ENCODE measurements around the gene SCN9A. TPM values are rescaled to one million over a fixed set of nuclear protein-coding genes. Genes with fewer than 3 reads are reported as not detected.

Gene SCN9A
- total and polyA plus RNA-seq, 2 of the 8 experiments (the other 6 are each of a cell fraction or from before 2014, with no cell fraction given), result 1.6 to 6.2 TPM

DNA sequence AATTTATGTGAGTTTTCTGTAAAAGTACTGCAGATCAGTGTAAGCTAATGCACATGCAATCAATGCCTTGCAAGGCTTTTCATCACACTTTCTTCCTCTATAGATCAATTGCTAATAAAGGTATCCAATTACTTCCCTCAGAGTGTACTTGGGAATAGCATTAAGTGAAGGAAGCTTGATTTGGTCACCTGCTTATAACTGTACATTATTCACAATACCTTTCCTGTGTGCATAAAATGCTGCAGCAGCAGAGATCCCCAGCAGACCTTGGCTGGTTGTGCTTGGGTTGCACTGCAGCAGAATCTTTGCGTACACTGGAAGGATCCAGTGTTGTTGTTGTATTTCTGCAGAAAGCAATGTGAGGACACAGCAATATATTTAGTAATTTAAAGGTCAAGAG lies 18.5 kb upstream of the SCN9A start (continued):
- TF ChIP-seq, protein P1, sequence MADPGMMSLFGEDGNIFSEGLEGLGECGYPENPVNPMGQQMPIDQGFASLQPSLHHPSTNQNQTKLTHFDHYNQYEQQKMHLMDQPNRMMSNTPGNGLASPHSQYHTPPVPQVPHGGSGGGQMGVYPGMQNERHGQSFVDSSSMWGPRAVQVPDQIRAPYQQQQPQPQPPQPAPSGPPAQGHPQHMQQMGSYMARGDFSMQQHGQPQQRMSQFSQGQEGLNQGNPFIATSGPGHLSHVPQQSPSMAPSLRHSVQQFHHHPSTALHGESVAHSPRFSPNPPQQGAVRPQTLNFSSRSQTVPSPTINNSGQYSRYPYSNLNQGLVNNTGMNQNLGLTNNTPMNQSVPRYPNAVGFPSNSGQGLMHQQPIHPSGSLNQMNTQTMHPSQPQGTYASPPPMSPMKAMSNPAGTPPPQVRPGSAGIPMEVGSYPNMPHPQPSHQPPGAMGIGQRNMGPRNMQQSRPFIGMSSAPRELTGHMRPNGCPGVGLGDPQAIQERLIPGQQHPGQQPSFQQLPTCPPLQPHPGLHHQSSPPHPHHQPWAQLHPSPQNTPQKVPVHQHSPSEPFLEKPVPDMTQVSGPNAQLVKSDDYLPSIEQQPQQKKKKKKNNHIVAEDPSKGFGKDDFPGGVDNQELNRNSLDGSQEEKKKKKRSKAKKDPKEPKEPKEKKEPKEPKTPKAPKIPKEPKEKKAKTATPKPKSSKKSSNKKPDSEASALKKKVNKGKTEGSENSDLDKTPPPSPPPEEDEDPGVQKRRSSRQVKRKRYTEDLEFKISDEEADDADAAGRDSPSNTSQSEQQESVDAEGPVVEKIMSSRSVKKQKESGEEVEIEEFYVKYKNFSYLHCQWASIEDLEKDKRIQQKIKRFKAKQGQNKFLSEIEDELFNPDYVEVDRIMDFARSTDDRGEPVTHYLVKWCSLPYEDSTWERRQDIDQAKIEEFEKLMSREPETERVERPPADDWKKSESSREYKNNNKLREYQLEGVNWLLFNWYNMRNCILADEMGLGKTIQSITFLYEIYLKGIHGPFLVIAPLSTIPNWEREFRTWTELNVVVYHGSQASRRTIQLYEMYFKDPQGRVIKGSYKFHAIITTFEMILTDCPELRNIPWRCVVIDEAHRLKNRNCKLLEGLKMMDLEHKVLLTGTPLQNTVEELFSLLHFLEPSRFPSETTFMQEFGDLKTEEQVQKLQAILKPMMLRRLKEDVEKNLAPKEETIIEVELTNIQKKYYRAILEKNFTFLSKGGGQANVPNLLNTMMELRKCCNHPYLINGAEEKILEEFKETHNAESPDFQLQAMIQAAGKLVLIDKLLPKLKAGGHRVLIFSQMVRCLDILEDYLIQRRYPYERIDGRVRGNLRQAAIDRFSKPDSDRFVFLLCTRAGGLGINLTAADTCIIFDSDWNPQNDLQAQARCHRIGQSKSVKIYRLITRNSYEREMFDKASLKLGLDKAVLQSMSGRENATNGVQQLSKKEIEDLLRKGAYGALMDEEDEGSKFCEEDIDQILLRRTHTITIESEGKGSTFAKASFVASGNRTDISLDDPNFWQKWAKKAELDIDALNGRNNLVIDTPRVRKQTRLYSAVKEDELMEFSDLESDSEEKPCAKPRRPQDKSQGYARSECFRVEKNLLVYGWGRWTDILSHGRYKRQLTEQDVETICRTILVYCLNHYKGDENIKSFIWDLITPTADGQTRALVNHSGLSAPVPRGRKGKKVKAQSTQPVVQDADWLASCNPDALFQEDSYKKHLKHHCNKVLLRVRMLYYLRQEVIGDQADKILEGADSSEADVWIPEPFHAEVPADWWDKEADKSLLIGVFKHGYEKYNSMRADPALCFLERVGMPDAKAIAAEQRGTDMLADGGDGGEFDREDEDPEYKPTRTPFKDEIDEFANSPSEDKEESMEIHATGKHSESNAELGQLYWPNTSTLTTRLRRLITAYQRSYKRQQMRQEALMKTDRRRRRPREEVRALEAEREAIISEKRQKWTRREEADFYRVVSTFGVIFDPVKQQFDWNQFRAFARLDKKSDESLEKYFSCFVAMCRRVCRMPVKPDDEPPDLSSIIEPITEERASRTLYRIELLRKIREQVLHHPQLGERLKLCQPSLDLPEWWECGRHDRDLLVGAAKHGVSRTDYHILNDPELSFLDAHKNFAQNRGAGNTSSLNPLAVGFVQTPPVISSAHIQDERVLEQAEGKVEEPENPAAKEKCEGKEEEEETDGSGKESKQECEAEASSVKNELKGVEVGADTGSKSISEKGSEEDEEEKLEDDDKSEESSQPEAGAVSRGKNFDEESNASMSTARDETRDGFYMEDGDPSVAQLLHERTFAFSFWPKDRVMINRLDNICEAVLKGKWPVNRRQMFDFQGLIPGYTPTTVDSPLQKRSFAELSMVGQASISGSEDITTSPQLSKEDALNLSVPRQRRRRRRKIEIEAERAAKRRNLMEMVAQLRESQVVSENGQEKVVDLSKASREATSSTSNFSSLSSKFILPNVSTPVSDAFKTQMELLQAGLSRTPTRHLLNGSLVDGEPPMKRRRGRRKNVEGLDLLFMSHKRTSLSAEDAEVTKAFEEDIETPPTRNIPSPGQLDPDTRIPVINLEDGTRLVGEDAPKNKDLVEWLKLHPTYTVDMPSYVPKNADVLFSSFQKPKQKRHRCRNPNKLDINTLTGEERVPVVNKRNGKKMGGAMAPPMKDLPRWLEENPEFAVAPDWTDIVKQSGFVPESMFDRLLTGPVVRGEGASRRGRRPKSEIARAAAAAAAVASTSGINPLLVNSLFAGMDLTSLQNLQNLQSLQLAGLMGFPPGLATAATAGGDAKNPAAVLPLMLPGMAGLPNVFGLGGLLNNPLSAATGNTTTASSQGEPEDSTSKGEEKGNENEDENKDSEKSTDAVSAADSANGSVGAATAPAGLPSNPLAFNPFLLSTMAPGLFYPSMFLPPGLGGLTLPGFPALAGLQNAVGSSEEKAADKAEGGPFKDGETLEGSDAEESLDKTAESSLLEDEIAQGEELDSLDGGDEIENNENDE (IDR thresholded peaks at IDR 0.05; ENCODE audit: insufficient replicate concordance, low read length), result no peak
- TF ChIP-seq JUN (IDR thresholded peaks at IDR 0.05; ENCODE audit: low read depth, low read length) (no peak), SP1 (IDR thresholded peaks at IDR 0.05; ENCODE audit: low read depth, low read length) (no peak), CHD2 (IDR thresholded peaks at IDR 0.05; ENCODE audit: low read length) (no peak), MAFK (IDR thresholded peaks at IDR 0.05; ENCODE audit: low read depth, low read length) (no peak), TBP (IDR thresholded peaks at IDR 0.05; ENCODE audit: low read depth, low read length) (no peak), TEAD4 (IDR thresholded peaks at IDR 0.05; ENCODE audit: low read depth, low read length) (no peak), SIN3A (conservative IDR thresholded peaks at IDR 0.05 in 1 of 2, IDR thresholded peaks at IDR 0.05 in 1 of 2; ENCODE audit: low read depth in 1 of 2, low read length in 2 of 2) (no peak), POLR2AphosphoS5 (IDR thresholded peaks at IDR 0.05; ENCODE audit: low read depth, low read length) (no peak), GTF2F1 (IDR thresholded peaks at IDR 0.05; ENCODE audit: borderline replicate concordance, low read depth, low read length) (no peak), EGR1 (IDR thresholded peaks at IDR 0.05; ENCODE audit: borderline replicate concordance, low read depth, low read length) (no peak), ASH2L (IDR thresholded peaks at IDR 0.05; ENCODE audit: low read length) (no peak)
- TF ChIP-seq, protein P2, sequence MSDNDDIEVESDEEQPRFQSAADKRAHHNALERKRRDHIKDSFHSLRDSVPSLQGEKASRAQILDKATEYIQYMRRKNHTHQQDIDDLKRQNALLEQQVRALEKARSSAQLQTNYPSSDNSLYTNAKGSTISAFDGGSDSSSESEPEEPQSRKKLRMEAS (IDR thresholded peaks at IDR 0.05), result no peak

Data from H1 (cell line).